ENCODE measurements around the gene OR56A5.

OR56A5 gene

DNA sequence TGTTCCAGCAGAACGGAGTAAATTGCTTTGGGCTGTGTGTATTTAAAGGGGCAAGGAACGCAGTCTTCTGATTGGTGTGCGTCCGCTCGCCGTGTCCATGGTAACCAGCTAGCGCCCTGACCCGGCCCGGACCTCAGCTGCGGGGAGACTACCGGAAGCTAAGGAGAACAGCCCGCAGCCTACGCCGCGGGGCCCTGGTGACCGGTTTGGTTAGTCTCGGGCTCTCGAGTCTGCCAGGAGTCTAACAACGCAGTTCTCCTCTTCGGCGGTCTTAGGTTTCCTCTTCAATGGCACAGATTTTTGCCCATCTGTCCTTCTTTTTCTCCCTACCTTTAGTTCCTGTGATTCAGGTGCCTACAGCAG, 29.7 kb downstream of the OR56A5 start:
- TF ChIP-seq EZH2phosphoT487 (IDR thresholded peaks at IDR 0.05; ENCODE audit: low read length) (no peak), EZH2 (optimal IDR thresholded peaks at IDR 0.05; ENCODE audit: low read depth, low read length) (no peak)
- TF ChIP-seq, protein P1, sequence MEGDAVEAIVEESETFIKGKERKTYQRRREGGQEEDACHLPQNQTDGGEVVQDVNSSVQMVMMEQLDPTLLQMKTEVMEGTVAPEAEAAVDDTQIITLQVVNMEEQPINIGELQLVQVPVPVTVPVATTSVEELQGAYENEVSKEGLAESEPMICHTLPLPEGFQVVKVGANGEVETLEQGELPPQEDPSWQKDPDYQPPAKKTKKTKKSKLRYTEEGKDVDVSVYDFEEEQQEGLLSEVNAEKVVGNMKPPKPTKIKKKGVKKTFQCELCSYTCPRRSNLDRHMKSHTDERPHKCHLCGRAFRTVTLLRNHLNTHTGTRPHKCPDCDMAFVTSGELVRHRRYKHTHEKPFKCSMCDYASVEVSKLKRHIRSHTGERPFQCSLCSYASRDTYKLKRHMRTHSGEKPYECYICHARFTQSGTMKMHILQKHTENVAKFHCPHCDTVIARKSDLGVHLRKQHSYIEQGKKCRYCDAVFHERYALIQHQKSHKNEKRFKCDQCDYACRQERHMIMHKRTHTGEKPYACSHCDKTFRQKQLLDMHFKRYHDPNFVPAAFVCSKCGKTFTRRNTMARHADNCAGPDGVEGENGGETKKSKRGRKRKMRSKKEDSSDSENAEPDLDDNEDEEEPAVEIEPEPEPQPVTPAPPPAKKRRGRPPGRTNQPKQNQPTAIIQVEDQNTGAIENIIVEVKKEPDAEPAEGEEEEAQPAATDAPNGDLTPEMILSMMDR (IDR thresholded peaks at IDR 0.05; ENCODE audit: low read length): no peak
- Histone ChIP-seq H3K36me3 (replicated peaks; ENCODE audit: insufficient read depth, low read length) (no peaks in the 10 kb centered on the region), H3K4me3 (ENCODE audit: low read length) (no peak overlapping the region), H3K79me2 (ENCODE audit: low read length) (no peaks in the 10 kb centered on the region), H3K9me2 (replicated peaks; ENCODE audit: insufficient read depth, low read length) (no peaks in the 10 kb centered on the region), H3F3A (ENCODE audit: insufficient read depth, low read length) (no peaks in the 10 kb centered on the region), H3K4me1 (ENCODE audit: low read length) (no peaks in the 10 kb centered on the region), H3K27me3 (replicated peaks; ENCODE audit: insufficient read depth, low read length) (no peaks in the 10 kb centered on the region), H3K9ac (ENCODE audit: low read length) (no peak overlapping the region), H4K20me1 (ENCODE audit: insufficient read depth, low read length) (no peaks in the 10 kb centered on the region), H2AFZ (ENCODE audit: low read length) (no peak overlapping the region), H3K4me2 (ENCODE audit: low read depth, low read length) (no peak overlapping the region), H3K27ac (ENCODE audit: low read length) (no peak overlapping the region), H3K9me3 (replicated peaks; ENCODE audit: insufficient read depth, low read length) (no peaks in the 10 kb centered on the region)
- no peak for DNase-seq

DNA sequence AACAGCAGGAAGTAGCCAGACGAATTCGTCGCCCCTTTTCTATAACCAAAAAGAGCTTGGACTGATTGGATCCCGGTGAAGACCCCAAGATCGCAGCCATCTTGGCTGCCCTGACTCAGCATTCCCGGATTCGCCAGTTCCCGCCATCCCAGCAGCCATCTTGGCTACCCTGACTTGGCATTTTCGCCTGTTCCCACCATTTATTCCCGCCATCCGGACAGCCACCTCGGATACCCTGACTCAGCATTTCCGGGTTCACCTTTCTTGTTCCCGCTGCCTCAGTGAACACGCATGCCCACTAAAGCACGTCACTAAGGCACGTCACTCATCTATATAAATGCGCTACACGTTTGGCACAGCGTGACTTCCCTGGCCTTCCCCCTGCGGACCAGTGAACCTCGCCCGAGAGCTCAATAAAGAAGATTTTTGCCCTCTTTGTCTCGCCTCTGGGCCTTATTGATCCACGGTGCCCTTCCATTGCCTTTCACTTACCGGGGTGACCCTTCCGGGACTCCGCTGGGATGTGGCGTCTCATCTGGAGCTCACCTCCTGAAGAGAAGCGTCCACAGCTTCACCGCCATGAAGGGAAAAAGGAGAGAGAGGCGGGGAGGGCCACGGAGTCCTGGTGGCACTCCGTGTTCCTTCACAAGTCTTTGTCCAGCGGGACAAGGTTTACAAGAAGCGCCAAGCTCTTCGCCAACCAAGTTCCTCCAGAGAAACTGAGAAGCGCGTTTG, 30.3 kb downstream of the OR56A5 start:
- no peak overlapping the region for H3K4me3 ChIP-seq (ENCODE audit: low read length)
- no peaks in the 10 kb centered on the region for H4K20me1 ChIP-seq (ENCODE audit: insufficient read depth, low read length)
- H3K9me2 ChIP-seq (replicated peaks; ENCODE audit: insufficient read depth, low read length): no peaks in the 10 kb centered on the region
- H3K9ac ChIP-seq (ENCODE audit: low read length): no peak overlapping the region
- H3K9me3 ChIP-seq (replicated peaks; ENCODE audit: insufficient read depth, low read length): no peaks in the 10 kb centered on the region
- H3K79me2 ChIP-seq (ENCODE audit: low read length): no peaks in the 10 kb centered on the region
- no peak overlapping the region for H3K4me2 ChIP-seq (ENCODE audit: low read depth, low read length)
- H3F3A ChIP-seq (ENCODE audit: insufficient read depth, low read length): no peaks in the 10 kb centered on the region
- DNase-seq: no peak
- no peak overlapping the region for H2AFZ ChIP-seq (ENCODE audit: low read length)
- no peak overlapping the region for H3K27ac ChIP-seq (ENCODE audit: low read length)
- TF ChIP-seq, protein P1 (IDR thresholded peaks at IDR 0.05; ENCODE audit: low read length): no peak
- TF ChIP-seq EZH2 (optimal IDR thresholded peaks at IDR 0.05; ENCODE audit: low read depth, low read length) (no peak), EZH2phosphoT487 (IDR thresholded peaks at IDR 0.05; ENCODE audit: low read length) (no peak)
- no peaks in the 10 kb centered on the region for H3K27me3 ChIP-seq (replicated peaks; ENCODE audit: insufficient read depth, low read length)
- H3K4me1 ChIP-seq (ENCODE audit: low read length): no peaks in the 10 kb centered on the region
- no peaks in the 10 kb centered on the region for H3K36me3 ChIP-seq (replicated peaks; ENCODE audit: insufficient read depth, low read length)

DNA sequence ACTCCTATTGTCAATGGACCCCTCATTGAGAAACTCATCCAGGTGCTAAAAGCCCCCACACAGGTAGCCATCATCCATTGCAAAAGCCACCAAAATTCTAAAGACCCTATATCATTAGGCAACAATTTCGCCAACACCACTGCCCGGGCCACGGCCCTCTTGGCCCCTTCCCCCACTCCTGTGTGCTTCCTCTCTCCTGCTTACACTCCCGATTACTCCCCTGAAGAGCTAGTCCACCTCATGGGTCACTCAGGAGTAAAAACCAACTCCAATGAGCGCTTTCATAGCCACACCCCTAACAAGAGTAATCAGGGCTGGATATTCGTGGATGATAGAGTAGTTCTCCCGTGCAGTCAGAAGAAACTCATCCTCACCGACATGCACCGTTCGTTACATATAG, 35.2 kb downstream of the OR56A5 start:
- DNase-seq: no peak
- no peaks in the 10 kb centered on the region for H3F3A ChIP-seq (ENCODE audit: insufficient read depth, low read length)
- no peak overlapping the region for H3K4me3 ChIP-seq (ENCODE audit: low read length)
- H3K9me2 ChIP-seq (replicated peaks; ENCODE audit: insufficient read depth, low read length): no peaks in the 10 kb centered on the region
- no peak overlapping the region for H3K27ac ChIP-seq (ENCODE audit: low read length)
- no peaks in the 10 kb centered on the region for H3K79me2 ChIP-seq (ENCODE audit: low read length)
- no peak overlapping the region for H3K9ac ChIP-seq (ENCODE audit: low read length)
- H3K4me1 ChIP-seq (ENCODE audit: low read length): no peaks in the 10 kb centered on the region
- no peaks in the 10 kb centered on the region for H3K27me3 ChIP-seq (replicated peaks; ENCODE audit: insufficient read depth, low read length)
- H2AFZ ChIP-seq (ENCODE audit: low read length): no peak overlapping the region
- no peaks in the 10 kb centered on the region for H4K20me1 ChIP-seq (ENCODE audit: insufficient read depth, low read length)
- no peak overlapping the region for H3K4me2 ChIP-seq (ENCODE audit: low read depth, low read length)
- no peaks in the 10 kb centered on the region for H3K9me3 ChIP-seq (replicated peaks; ENCODE audit: insufficient read depth, low read length)
- TF ChIP-seq EZH2 (optimal IDR thresholded peaks at IDR 0.05; ENCODE audit: low read depth, low read length) (no peak), EZH2phosphoT487 (IDR thresholded peaks at IDR 0.05; ENCODE audit: low read length) (no peak)
- TF ChIP-seq, protein P1 (IDR thresholded peaks at IDR 0.05; ENCODE audit: low read length): no peak
- no peaks in the 10 kb centered on the region for H3K36me3 ChIP-seq (replicated peaks; ENCODE audit: insufficient read depth, low read length)

All from MM.1S (cell line).